ENCODE results near the gene SCGB1C1. TPM values are rescaled to one million over a fixed set of nuclear protein-coding genes. Genes with fewer than 3 reads are reported as not detected.

Gene SCGB1C1
- total RNA-seq, 6 experiments from 2014 or later, result not detected

DNA sequence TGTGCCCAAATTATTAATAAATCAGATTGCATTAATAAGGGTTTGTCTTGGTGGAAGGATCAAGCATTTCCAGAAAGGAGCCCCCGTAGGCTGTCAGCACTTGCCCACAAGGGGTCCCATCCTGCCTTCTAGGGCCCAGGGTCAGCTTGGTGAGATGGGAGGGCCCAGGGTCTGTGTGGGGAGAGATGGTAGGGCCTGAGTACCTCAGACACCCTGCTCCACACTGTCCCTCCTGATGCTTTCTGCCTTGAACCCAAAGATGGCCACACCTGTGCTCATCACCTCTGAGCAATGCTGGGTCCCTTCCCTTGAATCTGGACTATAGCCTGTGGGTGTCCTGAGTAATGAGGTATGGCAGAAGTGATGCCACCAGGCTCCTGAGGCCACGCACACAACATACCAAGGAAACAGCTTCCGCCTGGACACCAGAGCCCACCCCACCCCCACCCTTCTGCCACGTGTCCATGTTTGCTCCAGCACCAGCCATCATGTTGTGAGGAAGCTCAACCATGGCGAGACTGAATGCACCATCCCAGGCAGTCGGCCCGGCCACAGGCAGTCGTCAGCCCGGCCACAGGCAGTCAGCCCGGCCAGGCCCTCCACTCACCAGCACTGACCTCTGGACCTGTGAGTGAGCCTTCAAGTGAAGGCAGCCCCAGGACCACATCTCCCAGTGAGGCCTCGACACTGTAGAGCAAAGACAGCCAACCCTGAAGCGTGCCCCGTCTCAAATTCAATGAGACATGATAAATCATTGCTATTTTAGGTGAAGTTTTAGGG, 7.5 kb downstream of the SCGB1C1 start:
- Mint-ChIP-seq H3K4me3 (no peak overlapping the region), H3K4me1 (ENCODE audit: low read depth) (peaks cover 4% of the 10 kb centered on the region; the same call in 1 of the 2 replicates), H3K27me3 (ENCODE audit: insufficient read depth) (peaks cover 6% of the 10 kb centered on the region), H3K27ac (no peak overlapping the region), H3K36me3 (ENCODE audit: low read depth) (peaks cover 14% of the 10 kb centered on the region; the same call in 1 of the 2 replicates), H3K9me3 (no peaks in the 10 kb centered on the region)
- TF ChIP-seq, protein P1, sequence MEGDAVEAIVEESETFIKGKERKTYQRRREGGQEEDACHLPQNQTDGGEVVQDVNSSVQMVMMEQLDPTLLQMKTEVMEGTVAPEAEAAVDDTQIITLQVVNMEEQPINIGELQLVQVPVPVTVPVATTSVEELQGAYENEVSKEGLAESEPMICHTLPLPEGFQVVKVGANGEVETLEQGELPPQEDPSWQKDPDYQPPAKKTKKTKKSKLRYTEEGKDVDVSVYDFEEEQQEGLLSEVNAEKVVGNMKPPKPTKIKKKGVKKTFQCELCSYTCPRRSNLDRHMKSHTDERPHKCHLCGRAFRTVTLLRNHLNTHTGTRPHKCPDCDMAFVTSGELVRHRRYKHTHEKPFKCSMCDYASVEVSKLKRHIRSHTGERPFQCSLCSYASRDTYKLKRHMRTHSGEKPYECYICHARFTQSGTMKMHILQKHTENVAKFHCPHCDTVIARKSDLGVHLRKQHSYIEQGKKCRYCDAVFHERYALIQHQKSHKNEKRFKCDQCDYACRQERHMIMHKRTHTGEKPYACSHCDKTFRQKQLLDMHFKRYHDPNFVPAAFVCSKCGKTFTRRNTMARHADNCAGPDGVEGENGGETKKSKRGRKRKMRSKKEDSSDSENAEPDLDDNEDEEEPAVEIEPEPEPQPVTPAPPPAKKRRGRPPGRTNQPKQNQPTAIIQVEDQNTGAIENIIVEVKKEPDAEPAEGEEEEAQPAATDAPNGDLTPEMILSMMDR (IDR thresholded peaks at IDR 0.05), result no peak
- DNase-seq, result no peak

DNA sequence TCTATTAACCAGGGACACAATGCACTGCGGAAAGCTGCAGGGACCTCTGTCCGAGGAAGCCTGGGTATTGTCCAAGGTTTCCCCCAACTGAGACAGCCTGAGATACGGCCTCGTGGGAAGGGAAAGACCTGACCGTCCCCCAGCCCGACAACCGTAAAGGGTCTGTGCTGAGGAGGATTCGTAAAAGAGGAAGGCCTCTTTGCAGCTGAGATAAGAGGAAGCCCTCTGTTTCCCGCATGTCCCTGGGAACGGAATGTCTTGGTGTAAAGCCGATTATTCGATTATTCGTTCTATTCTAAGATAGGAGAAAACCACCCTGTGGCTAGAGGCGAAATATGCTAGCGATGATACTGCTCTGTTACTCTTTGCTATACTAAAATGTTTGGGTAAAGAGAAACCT, 9.1 kb downstream of the SCGB1C1 start:
- TF ChIP-seq, protein P1 (IDR thresholded peaks at IDR 0.05), result no peak
- H3K27me3 Mint-ChIP-seq (ENCODE audit: insufficient read depth), result peaks cover 6% of the 10 kb centered on the region
- peaks cover 4% of the 10 kb centered on the region; the same call in 1 of the 2 replicates for H3K4me1 Mint-ChIP-seq (ENCODE audit: low read depth)
- H3K9me3 Mint-ChIP-seq, result no peaks in the 10 kb centered on the region
- H3K36me3 Mint-ChIP-seq (ENCODE audit: low read depth), result peaks cover 24% of the 10 kb centered on the region
- DNase-seq, result no peak
- no peak overlapping the region for H3K27ac Mint-ChIP-seq
- no peak overlapping the region for H3K4me3 Mint-ChIP-seq

DNA sequence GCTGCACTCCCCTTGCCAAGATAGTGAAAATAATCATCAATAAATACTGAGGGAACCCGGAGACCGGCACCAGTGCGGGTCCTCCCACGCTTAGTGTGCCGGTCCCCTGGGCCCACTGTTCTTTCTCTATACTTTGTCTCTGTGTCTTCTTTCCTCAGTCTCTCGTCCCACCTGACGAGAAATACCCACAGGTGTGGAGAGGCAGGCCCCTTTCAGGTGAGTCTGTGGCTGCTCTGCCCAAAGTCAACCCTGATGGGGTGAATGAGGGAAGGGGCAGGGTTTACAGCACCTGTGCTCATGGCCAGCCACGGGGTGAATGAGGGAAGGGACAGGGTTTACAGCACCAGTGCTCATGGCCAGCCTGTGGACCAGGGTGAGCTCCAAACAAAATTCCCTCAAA, 9.6 kb downstream of the SCGB1C1 start:
- Mint-ChIP-seq H3K36me3 (ENCODE audit: low read depth) (peaks cover 24% of the 10 kb centered on the region), H3K4me1 (ENCODE audit: low read depth) (peaks cover 4% of the 10 kb centered on the region; the same call in 1 of the 2 replicates), H3K27me3 (ENCODE audit: insufficient read depth) (peaks cover 8% of the 10 kb centered on the region), H3K4me3 (no peak overlapping the region), H3K9me3 (no peaks in the 10 kb centered on the region), H3K27ac (no peak overlapping the region)
- no peak for DNase-seq
- TF ChIP-seq, protein P1 (IDR thresholded peaks at IDR 0.05), result no peak

DNA sequence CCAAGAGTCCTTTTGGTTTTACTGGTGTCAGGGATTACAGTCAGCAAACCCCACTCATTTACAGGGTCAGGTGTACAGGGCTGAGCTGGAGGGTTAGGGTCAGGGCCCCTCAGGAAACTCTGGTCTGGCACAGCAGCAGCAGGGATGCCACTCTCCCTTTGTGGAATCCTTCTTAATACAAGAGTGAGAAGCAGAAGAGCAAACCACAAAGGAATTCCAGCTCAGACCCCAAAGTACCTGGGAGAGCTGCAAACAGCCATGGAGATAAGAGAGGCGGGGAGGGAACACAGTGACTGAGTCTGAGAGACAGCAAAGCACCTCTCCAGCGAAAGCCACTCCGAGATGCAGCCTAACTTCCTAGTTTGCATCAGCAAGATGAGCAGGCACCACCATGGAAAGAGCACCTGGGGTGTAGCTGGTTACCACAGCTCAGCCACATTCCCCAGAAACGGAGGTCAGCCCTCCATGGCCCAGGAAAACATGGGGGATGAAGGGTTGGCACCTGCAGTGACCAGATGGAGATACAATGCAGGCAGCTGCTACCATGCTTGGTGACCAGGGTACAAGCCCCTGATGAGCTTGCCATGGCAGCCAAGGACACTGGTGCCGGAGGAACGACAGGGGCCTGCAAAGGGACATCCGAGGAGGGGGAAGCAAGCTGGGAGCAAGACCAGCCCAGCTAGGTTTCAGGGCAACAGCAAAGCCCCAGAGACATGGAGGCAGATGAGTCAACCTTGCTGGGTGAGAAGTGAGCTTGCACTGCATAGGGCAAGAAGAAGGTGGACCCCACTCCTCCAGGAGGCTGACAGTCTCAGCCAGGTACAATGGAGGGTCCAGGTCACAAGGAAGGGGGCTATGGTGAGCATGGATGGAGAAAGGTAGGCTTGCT, 10.4 kb downstream of the SCGB1C1 start:
- DNase-seq, result no peak
- Mint-ChIP-seq H3K9me3 (no peaks in the 10 kb centered on the region), H3K4me1 (ENCODE audit: low read depth) (peaks cover 4% of the 10 kb centered on the region; the same call in 1 of the 2 replicates), H3K27me3 (ENCODE audit: insufficient read depth) (peaks cover 10% of the 10 kb centered on the region), H3K27ac (no peak overlapping the region), H3K4me3 (no peak overlapping the region), H3K36me3 (ENCODE audit: low read depth) (peaks cover 24% of the 10 kb centered on the region)
- TF ChIP-seq, protein P1 (IDR thresholded peaks at IDR 0.05), result no peak

DNA sequence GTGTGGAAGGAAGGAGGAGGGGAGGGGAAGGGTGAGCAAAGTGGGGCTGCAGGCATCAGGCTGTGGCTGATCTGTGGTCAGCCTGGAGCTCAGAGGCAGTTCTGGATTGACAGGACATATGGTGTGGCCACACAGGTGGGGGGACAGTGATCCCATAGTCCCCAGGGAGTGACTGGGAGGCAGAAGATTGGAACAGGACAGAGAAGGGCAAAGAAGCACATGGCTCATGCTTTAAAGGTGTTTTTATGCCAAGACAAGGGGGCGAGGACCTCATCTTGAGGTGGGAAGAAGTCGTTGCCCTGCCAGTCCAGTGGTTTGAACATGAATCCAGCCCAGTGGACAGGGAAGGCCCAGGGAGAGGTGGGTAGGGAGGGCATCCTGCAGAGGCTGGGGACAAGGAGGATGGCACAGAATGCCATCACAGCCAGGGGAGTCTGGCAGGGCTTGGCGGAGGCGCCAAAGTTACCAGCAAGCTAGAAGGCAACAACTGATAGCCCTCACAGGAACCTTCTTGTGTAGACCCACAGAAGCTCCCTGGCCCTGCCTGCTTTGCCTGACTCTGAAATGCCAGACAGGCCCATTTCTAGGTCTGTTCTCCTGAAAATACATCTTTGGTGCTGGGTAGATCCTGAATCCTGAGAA, 11.2 kb downstream of the SCGB1C1 start:
- Mint-ChIP-seq H3K9me3 (no peaks in the 10 kb centered on the region), H3K4me1 (ENCODE audit: low read depth) (peaks cover 4% of the 10 kb centered on the region; the same call in 1 of the 2 replicates), H3K27me3 (ENCODE audit: insufficient read depth) (peaks cover 12% of the 10 kb centered on the region), H3K4me3 (no peak overlapping the region), H3K36me3 (ENCODE audit: low read depth) (peaks cover 24% of the 10 kb centered on the region), H3K27ac (no peak overlapping the region)
- TF ChIP-seq, protein P1 (IDR thresholded peaks at IDR 0.05), result no peak
- no peak for DNase-seq

Measured in HFFc6 (cell line).